K562 (cell line): ENCODE measurements around the gene MADCAM1. TPM values are rescaled to one million over a fixed set of nuclear protein-coding genes. Genes with fewer than 3 reads are reported as not detected.

Experiments
- ATAC-seq: fragments of 200-7000 bp; cut with Tn5 transposase; 3 replicates; pipeline ENCODE4 v1.9.1; 2020; ENCODE audit warnings: moderate library complexity
- BruUV-seq: library from RNA; stranded (reverse); fragments of 400-500 nt; replicated peaks from 2 replicates; lab custom pipeline; 2021; lab: Mats Ljungman, UMichigan
- CTCF ChIA-PET: fragments of 300-600 bp; formaldehyde crosslinking; extraction: SDS; loops from one replicate; lab custom pipeline; 2021; ENCODE audit warnings: low intra/inter-chr PET ratio; lab: Yijun Ruan, JAX
- POLR2A ChIA-PET: fragments of 300-600, 350-650 bp; sonication (Branson Sonifier 250); formaldehyde crosslinking; extraction: SDS; loops from one replicate; lab custom pipeline; 2021; ENCODE audit warnings: antibody characterized with exemption, inconsistent platforms; lab: Yijun Ruan, JAX
- DNase-seq, 4 experiments: peaks; one replicate each; pipeline versions ENCODE4 v3.0.0 to v3.0.0-alpha.2; 2011 to 2018; ENCODE audit warnings: low spot score in 3 of 4, mixed read lengths in 3 of 4; ENCODE audit errors: extremely low read depth in 1 of 4
- FAIRE-seq: peaks from 2 replicates; lab custom pipeline; 2011; peaks lifted over from hg19 to GRCh38; lab: Jason Lieb, UNC
- H2AFZ ChIP-seq: 2 replicates; pipeline ENCODE4 v1.6.0; 2011; ENCODE audit warnings: low read depth, low read length, control low read depth, inconsistent platforms
- H3K27ac ChIP-seq: fragments of 200-600 bp; 3 replicates; pipeline ENCODE4 v1.8.0; 2011; ENCODE audit warnings: low read depth, mild to moderate bottlenecking, control low read depth, inconsistent platforms, low read length, moderate library complexity, mixed read lengths; ENCODE audit errors: extremely low read depth
- H3K27me3 ChIP-seq, 2 experiments: fragments of 300-600 bp in 1 of 2; 2 replicates in 1 of 2; 3 replicates in 1 of 2; pipeline versions ENCODE4 v1.6.0 to v1.8.0; 2011; ENCODE audit warnings: inconsistent platforms in 2 of 2, low read length in 2 of 2, mild to moderate bottlenecking in 1 of 2, mixed read lengths in 1 of 2, moderate library complexity in 1 of 2; ENCODE audit not compliant: control insufficient read depth in 2 of 2, insufficient read depth in 2 of 2
- H3K36me3 ChIP-seq: fragments of 300-600 bp; 3 replicates; pipeline ENCODE4 v1.8.0; 2011; ENCODE audit warnings: mild to moderate bottlenecking, low read length, inconsistent platforms; ENCODE audit not compliant: control insufficient read depth, insufficient read depth
- H3K4me1 ChIP-seq, 2 experiments: fragments of 200-600 bp in 1 of 2; replicated peaks in 1 of 2; 2 replicates in 1 of 2; 3 replicates in 1 of 2; pipeline versions ENCODE4 v1.5.1 to v1.8.0; 2011; ENCODE audit warnings: inconsistent platforms in 2 of 2, low read length in 2 of 2, mild to moderate bottlenecking in 1 of 2, mixed read lengths in 1 of 2, moderate library complexity in 1 of 2; ENCODE audit not compliant: control insufficient read depth in 2 of 2, insufficient read depth in 2 of 2
- H3K4me2 ChIP-seq: 2 replicates; pipeline ENCODE4 v1.6.1; 2011; ENCODE audit warnings: low read length, control low read depth, inconsistent platforms, mixed read lengths; ENCODE audit not compliant: insufficient read depth
- H3K4me3 ChIP-seq: fragments of 200-600 bp; sonication (generic), shearing (Covaris generic); 2 replicates; pipeline ENCODE4 v1.5.1; 2016; ENCODE audit warnings: control low read depth, inconsistent platforms
- H3K79me2 ChIP-seq: fragments of 200-600 bp; 3 replicates; pipeline ENCODE4 v1.8.0; 2011; ENCODE audit warnings: low read length, inconsistent platforms; ENCODE audit not compliant: control insufficient read depth, insufficient read depth
- H3K9ac ChIP-seq, 2 experiments: 2 replicates each; pipeline versions ENCODE4 v1.6.0 to v1.6.1; 2011; ENCODE audit warnings: low read depth in 2 of 2, low read length in 2 of 2, control low read depth in 1 of 2, inconsistent platforms in 1 of 2, mild to moderate bottlenecking in 1 of 2, mixed read lengths in 1 of 2; ENCODE audit not compliant: insufficient read depth in 1 of 2
- H3K9me1 ChIP-seq: one replicate; pipeline ENCODE4 v1.6.0; 2011; ENCODE audit warnings: inconsistent platforms, mild to moderate bottlenecking, low read length, moderate library complexity; ENCODE audit not compliant: control insufficient read depth, insufficient read depth
- H3K9me3 ChIP-seq: replicated peaks from 2 replicates; pipeline ENCODE4 v1.5.1; 2011; ENCODE audit warnings: low read depth, low read length, inconsistent platforms; ENCODE audit not compliant: control insufficient read depth, insufficient read depth
- H4K20me1 ChIP-seq: replicated peaks from 2 replicates; pipeline ENCODE4 v1.6.1; 2011; ENCODE audit warnings: low read length, inconsistent platforms, mixed read lengths; ENCODE audit not compliant: control insufficient read depth, insufficient read depth
- COPS2 ChIP-seq: fragments of 450-650 bp; conservative IDR thresholded peaks from 2 replicates; pipeline ENCODE4 v1.6.1; 2016; ENCODE audit warnings: mild to moderate bottlenecking, moderate library complexity
- HSF4 ChIP-seq: fragments of 250-450 bp; sonication (Bioruptor Pico); IDR thresholded peaks from 2 replicates; pipeline ENCODE4 v2.1.2; 2022; ENCODE audit warnings: mild to moderate bottlenecking, moderate library complexity, borderline replicate concordance
- L3MBTL2 ChIP-seq: fragments of 450-650 bp; IDR thresholded peaks from 2 replicates; pipeline ENCODE4 v1.6.1; 2016; ENCODE audit warnings: mild to moderate bottlenecking, moderate library complexity
- ZNF3 ChIP-seq: fragments of 250-450 bp; sonication (Bioruptor Pico); IDR thresholded peaks from 2 replicates; pipeline ENCODE4 v1.5.0; 2021; ENCODE audit warnings: mild to moderate bottlenecking, moderate library complexity
- WGBS: fragments of 100-300 bp; shearing (Covaris generic); methylation state at CpG from one replicate; pipeline ENCODE4 v1.1.6; 2016; ENCODE audit warnings: low coverage, mixed read lengths; ENCODE audit not compliant: insufficient coverage; ENCODE audit errors: missing lambda C conversion rate; 5-methylcytosine and 5-hydroxymethylcytosine counted together
- in situ Hi-C: fragments of 300-500 bp; cut with MboI; formaldehyde crosslinking; loops from 4 replicates; pipeline ENCODE4 v1.15.0; 2018; ENCODE audit warnings: inconsistent platforms, mixed read lengths
- intact Hi-C: fragments of 100-400 bp; cut with micrococcal nuclease; formaldehyde crosslinking; loops from 2 replicates; pipeline ENCODE4 v1.14.2; 2022
- polyA plus RNA-seq, 8 experiments: library from polyadenylated mRNA; depleted of rRNA in 4 of 8; stranded (reverse) in 5 of 8; unstranded in 3 of 8; fragments of >200 nt; fragmentation: Nextera tagmentation in 2 of 8; fragmentation: Illumina TruSeq in 1 of 8; extraction: Ambion mirVana in 2 of 8; extraction: Trizol in 1 of 8; gene quantifications; 2 replicates each; pipeline versions ENCODE4 v1.2.1 to v1.2.3, GENCODE V29; 2011 to 2014; ENCODE audit warnings: inconsistent platforms in 1 of 8, missing spikeins in 1 of 8
- total RNA-seq, 7 experiments: library from RNA; depleted of rRNA in 6 of 7; stranded (reverse); fragments of >200 nt in 6 of 7; fragmentation: Illumina TruSeq in 2 of 7; extraction: Trizol in 2 of 7; gene quantifications; 2 replicates each; pipeline versions ENCODE4 v1.2.1 to v1.2.3, GENCODE V29; 2011 to 2021; ENCODE audit warnings: low replicate concordance in 1 of 7
- TF ChIP-seq, protein P1 (sequence below): sonication (generic); formaldehyde crosslinking; IDR thresholded peaks from 2 replicates; pipeline ENCODE4 v1.8.1; 2023; ENCODE audit warnings: mild to moderate bottlenecking, missing genetic modification reagents
- TF ChIP-seq, protein P2 (sequence below): fragments of 450-650 bp; IDR thresholded peaks from one replicate; pipeline ENCODE4 v1.6.1; 2018; ENCODE audit warnings: mild to moderate bottlenecking, moderate library complexity; ENCODE audit not compliant: partially characterized antibody
- TF ChIP-seq, protein P3 (sequence below): fragments of 200-800 bp; sonication (Bioruptor generic); IDR thresholded peaks from 2 replicates; pipeline ENCODE4 v1.6.1; 2017; ENCODE audit warnings: missing genetic modification characterization, missing compliant biosample characterization
- TF ChIP-seq, protein P4 (sequence below), 3 experiments: fragments of 200-800 bp in 1 of 3; sonication (Bioruptor generic) in 1 of 3; sonication (generic) in 1 of 3; formaldehyde crosslinking in 1 of 3; IDR thresholded peaks; 2 replicates each; pipeline versions ENCODE4 v1.6.1 to v1.8.0; 2016 to 2022; ENCODE audit warnings: mild to moderate bottlenecking in 2 of 3, missing compliant biosample characterization in 2 of 3, missing genetic modification characterization in 2 of 3, missing genetic modification reagents in 1 of 3

The MADCAM1 gene
- total and polyA plus RNA-seq, 9 of the 15 experiments (the other 6 are each of a cell fraction or from before 2014, with no cell fraction given), result 0.09 to 0.36 (median 0.09) TPM; not detected in 6

DNA sequence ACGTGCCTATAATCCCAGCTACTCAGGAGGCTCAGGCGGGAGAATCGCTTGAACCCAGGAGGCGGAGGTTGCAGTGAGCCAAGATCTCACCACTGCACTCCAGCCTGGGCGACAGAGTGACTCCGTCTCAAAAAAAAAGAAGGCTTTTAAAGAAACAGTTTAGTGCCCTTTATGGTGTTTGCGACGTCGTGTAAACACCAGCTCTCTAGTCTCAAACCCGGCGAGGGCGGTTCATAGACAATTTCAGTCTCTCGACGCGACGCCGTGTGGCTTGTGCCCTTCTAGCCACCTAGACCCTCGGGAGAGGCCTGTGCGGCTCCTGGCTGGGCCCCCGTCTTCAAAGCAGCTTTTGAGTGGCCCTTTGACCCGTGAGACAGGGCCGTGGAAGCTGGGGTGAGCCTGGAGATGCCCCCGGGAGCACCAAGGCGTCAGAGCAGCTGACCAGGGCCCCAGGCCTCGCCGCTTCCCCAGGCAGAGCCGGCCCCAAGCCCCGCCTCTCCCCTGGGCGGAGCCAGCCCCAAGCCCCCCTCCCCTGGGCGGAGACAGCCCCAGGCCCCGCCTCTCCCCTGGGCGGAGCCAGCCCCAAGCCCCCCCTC, 5.0 kb upstream of the MADCAM1 start (continued):
- TF ChIP-seq, protein P1, sequence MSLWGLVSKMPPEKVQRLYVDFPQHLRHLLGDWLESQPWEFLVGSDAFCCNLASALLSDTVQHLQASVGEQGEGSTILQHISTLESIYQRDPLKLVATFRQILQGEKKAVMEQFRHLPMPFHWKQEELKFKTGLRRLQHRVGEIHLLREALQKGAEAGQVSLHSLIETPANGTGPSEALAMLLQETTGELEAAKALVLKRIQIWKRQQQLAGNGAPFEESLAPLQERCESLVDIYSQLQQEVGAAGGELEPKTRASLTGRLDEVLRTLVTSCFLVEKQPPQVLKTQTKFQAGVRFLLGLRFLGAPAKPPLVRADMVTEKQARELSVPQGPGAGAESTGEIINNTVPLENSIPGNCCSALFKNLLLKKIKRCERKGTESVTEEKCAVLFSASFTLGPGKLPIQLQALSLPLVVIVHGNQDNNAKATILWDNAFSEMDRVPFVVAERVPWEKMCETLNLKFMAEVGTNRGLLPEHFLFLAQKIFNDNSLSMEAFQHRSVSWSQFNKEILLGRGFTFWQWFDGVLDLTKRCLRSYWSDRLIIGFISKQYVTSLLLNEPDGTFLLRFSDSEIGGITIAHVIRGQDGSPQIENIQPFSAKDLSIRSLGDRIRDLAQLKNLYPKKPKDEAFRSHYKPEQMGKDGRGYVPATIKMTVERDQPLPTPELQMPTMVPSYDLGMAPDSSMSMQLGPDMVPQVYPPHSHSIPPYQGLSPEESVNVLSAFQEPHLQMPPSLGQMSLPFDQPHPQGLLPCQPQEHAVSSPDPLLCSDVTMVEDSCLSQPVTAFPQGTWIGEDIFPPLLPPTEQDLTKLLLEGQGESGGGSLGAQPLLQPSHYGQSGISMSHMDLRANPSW, result no peak
- peak; percentile 95 for TF ChIP-seq L3MBTL2

DNA sequence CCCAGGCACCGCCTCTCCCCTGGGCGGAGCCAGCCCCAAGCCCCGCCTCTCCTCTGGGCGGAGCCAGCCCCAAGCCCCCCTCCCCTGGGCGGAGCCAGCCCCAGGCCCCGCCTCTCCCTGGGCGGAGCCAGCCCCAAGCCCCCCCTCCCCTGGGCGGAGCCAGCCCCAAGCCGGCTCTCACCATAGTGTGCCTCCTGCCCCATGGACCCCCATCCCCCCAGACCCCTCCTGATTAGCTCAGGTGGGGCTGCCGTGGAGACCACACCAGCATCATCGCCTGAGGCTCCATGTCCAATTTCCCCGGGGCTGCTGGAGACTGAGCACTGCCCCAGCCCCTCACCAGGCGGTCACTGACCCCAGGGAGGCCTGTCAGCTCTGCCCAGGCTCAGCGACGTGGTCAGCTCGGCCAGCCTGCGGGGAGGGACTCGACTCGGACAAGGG, 4.2 kb upstream of the MADCAM1 start:
- no peak overlapping the region for H3K4me2 ChIP-seq
- in situ Hi-C loops (no loop called here), intact Hi-C loops (no loop called here)
- no peak for FAIRE-seq
- H3K36me3 ChIP-seq, result no peaks in the 10 kb centered on the region
- 64% methylated on average over 2 of the region's 19 CpGs for WGBS
- H3K4me3 ChIP-seq, result no peak overlapping the region
- no peaks in the 10 kb centered on the region; a peak in 1 of 5 replicates for H3K27me3 ChIP-seq
- peaks cover 6 to 73% of the 10 kb centered on the region in 2 experiments for H3K4me1 ChIP-seq
- peaks cover 10% of the 10 kb centered on the region; the same call in 1 of the 3 replicates for H3K79me2 ChIP-seq
- POLR2A ChIA-PET, result interaction anchor here (0.6 kb wide), 1 partner anchor 227 kb away, joined by 3 read pairs; no protein-coding TSS in a partner anchor
- DNase-seq, result peak; percentile 52 to 72 (median 72)
- no peaks in the 10 kb centered on the region for H3K9me1 ChIP-seq
- TF ChIP-seq, protein P2, sequence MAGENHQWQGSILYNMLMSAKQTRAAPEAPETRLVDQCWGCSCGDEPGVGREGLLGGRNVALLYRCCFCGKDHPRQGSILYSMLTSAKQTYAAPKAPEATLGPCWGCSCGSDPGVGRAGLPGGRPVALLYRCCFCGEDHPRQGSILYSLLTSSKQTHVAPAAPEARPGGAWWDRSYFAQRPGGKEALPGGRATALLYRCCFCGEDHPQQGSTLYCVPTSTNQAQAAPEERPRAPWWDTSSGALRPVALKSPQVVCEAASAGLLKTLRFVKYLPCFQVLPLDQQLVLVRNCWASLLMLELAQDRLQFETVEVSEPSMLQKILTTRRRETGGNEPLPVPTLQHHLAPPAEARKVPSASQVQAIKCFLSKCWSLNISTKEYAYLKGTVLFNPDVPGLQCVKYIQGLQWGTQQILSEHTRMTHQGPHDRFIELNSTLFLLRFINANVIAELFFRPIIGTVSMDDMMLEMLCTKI, result no peak
- TF ChIP-seq HSF4 (CRISPR knock-in tag) (no peak), COPS2 (no peak), ZNF3 (CRISPR knock-in tag) (no peak)
- TF ChIP-seq, protein P3, sequence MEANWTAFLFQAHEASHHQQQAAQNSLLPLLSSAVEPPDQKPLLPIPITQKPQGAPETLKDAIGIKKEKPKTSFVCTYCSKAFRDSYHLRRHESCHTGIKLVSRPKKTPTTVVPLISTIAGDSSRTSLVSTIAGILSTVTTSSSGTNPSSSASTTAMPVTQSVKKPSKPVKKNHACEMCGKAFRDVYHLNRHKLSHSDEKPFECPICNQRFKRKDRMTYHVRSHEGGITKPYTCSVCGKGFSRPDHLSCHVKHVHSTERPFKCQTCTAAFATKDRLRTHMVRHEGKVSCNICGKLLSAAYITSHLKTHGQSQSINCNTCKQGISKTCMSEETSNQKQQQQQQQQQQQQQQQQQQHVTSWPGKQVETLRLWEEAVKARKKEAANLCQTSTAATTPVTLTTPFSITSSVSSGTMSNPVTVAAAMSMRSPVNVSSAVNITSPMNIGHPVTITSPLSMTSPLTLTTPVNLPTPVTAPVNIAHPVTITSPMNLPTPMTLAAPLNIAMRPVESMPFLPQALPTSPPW (CRISPR knock-in tag), result peak; percentile 95
- TF ChIP-seq, protein P4, sequence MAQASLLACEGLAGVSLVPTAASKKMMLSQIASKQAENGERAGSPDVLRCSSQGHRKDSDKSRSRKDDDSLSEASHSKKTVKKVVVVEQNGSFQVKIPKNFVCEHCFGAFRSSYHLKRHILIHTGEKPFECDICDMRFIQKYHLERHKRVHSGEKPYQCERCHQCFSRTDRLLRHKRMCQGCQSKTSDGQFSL (CRISPR knock-in tag; IDR thresholded peaks at IDR 0.05), result no peak
- TF ChIP-seq, protein P4 (tag; IDR thresholded peaks at IDR 0.05), result 0 out of 4 replicates have a peak, but pooled peaks of 1 of the 2 experiments have one; percentile 49
- ATAC-seq, result no peak
- H4K20me1 ChIP-seq, result no peaks in the 10 kb centered on the region
- CTCF ChIA-PET, result no interaction called here
- no peak overlapping the region for H3K27ac ChIP-seq
- BruUV-seq, result no TSS peak
- H2AFZ ChIP-seq, result peak overlapping the region; percentile 44; the same call in 1 of the 2 replicates
- H3K9ac ChIP-seq, result peak overlapping the region in 1 of 2 experiments; percentile 35; a peak in 1 of 4 replicates
- H3K9me3 ChIP-seq, result no peaks in the 10 kb centered on the region
